Measurements from ENCODE around the gene CYTIP.

The CYTIP gene

GRCh38 chr2:157441072-157441454 lies 2.8 kb downstream of the CYTIP start:
- no peak for TF ChIP-seq CTCF (IDR thresholded peaks at IDR 0.05; ENCODE audit: low read depth, low read length)
- no peak for DNase-seq
- H3K36me3 ChIP-seq = no peaks in the 10 kb centered on the region
- no peaks in the 10 kb centered on the region for H3K9me3 ChIP-seq
- no peaks in the 10 kb centered on the region for H3K27me3 ChIP-seq
- H3K4me1 ChIP-seq = no peaks in the 10 kb centered on the region
- no peak overlapping the region for H3K4me3 ChIP-seq (ENCODE audit: low read depth, low read length)

GRCh38 chr2:157440404-157441071 lies 3.4 kb downstream of the CYTIP start:
- no peaks in the 10 kb centered on the region for H3K4me1 ChIP-seq
- no peaks in the 10 kb centered on the region for H3K36me3 ChIP-seq
- no peak for DNase-seq
- no peaks in the 10 kb centered on the region for H3K27me3 ChIP-seq
- no peak overlapping the region for H3K4me3 ChIP-seq (ENCODE audit: low read depth, low read length)
- H3K9me3 ChIP-seq = no peaks in the 10 kb centered on the region
- no peak for TF ChIP-seq CTCF (IDR thresholded peaks at IDR 0.05; ENCODE audit: low read depth, low read length)

- Histone ChIP-seq H3K36me3 (no peaks in the 10 kb centered on the region), H3K4me3 (ENCODE audit: low read depth, low read length) (no peak overlapping the region), H3K9me3 (no peaks in the 10 kb centered on the region), H3K27me3 (no peaks in the 10 kb centered on the region), H3K4me1 (no peaks in the 10 kb centered on the region)
- TF ChIP-seq CTCF (IDR thresholded peaks at IDR 0.05; ENCODE audit: low read depth, low read length) = no peak
- no peak for DNase-seq
Observed at GRCh38 chr2:157439824-157440186, 4.1 kb downstream of the CYTIP start.

- no peak overlapping the region for H3K4me3 ChIP-seq (ENCODE audit: low read depth, low read length)
- DNase-seq = no peak
Observed at GRCh38 chr2:157438863-157439823, 4.7 kb downstream of the CYTIP start.

GRCh38 chr2:157433394-157433793 lies 10.5 kb downstream of the CYTIP start:
- Histone ChIP-seq H3K4me1 (no peaks in the 10 kb centered on the region), H3K36me3 (no peaks in the 10 kb centered on the region)

More at GRCh38 chr2:157438863-157439823, 4.7 kb downstream of the CYTIP start:
- no peaks in the 10 kb centered on the region for H3K9me3 ChIP-seq
- no peaks in the 10 kb centered on the region for H3K4me1 ChIP-seq
- no peak for TF ChIP-seq CTCF (IDR thresholded peaks at IDR 0.05; ENCODE audit: low read depth, low read length)
- H3K27me3 ChIP-seq = no peaks in the 10 kb centered on the region
- H3K36me3 ChIP-seq = no peaks in the 10 kb centered on the region

More at GRCh38 chr2:157433394-157433793, 10.5 kb downstream of the CYTIP start:
- DNase-seq = no peak
- no peaks in the 10 kb centered on the region for H3K27me3 ChIP-seq
- no peak for TF ChIP-seq CTCF (IDR thresholded peaks at IDR 0.05; ENCODE audit: low read depth, low read length)
- H3K9me3 ChIP-seq = no peaks in the 10 kb centered on the region
- no peak overlapping the region for H3K4me3 ChIP-seq (ENCODE audit: low read depth, low read length)
